Measurements from ENCODE around the gene SLC4A4.

Gene SLC4A4

DNA sequence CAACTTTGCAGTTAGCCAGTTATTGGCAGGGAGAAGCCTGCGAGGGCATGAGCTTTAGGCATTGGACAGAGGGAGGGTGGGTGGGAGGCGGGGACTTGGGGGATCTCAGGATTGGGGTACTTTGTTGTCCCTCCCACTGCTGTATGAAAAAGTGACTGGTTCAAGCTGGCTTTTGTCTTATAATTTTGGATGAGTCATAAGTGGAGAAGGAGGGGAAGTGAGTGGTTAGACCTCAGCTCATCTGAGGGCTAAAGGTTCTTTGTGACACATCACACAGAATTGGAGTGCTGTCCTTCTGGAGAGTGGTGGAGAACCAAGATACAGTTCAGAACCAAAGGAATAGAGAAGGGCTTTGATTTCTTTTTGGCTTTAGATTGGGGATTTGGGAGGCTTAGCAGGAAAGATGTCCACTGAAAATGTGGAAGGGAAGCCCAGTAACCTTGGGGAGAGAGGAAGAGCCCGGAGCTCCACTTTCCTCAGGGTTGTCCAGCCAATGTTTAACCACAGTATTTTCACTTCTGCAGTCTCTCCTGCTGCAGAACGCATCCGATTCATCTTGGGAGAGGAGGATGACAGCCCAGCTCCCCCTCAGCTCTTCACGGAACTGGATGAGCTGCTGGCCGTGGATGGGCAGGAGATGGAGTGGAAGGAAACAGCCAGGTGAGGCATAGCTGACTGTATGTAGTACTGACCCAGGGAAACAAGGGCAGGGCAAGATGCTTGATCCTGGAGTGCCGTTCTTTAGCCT is at the start of gene SLC4A4:
TSS of gene SLC4A4 (plus strand) at position 175 of the 748 bp plus-strand sequence.
- H3K4me3 ChIP-seq (replicated peaks; ENCODE audit: low read depth, low read length), result no peak within 1 kb of the TSS
- DNase-seq (ENCODE audit: low read depth), result peak; percentile 16
- TF ChIP-seq, protein P1, sequence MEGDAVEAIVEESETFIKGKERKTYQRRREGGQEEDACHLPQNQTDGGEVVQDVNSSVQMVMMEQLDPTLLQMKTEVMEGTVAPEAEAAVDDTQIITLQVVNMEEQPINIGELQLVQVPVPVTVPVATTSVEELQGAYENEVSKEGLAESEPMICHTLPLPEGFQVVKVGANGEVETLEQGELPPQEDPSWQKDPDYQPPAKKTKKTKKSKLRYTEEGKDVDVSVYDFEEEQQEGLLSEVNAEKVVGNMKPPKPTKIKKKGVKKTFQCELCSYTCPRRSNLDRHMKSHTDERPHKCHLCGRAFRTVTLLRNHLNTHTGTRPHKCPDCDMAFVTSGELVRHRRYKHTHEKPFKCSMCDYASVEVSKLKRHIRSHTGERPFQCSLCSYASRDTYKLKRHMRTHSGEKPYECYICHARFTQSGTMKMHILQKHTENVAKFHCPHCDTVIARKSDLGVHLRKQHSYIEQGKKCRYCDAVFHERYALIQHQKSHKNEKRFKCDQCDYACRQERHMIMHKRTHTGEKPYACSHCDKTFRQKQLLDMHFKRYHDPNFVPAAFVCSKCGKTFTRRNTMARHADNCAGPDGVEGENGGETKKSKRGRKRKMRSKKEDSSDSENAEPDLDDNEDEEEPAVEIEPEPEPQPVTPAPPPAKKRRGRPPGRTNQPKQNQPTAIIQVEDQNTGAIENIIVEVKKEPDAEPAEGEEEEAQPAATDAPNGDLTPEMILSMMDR (IDR thresholded peaks at IDR 0.05; ENCODE audit: low read length, missing control alignments), result no peak

DNA sequence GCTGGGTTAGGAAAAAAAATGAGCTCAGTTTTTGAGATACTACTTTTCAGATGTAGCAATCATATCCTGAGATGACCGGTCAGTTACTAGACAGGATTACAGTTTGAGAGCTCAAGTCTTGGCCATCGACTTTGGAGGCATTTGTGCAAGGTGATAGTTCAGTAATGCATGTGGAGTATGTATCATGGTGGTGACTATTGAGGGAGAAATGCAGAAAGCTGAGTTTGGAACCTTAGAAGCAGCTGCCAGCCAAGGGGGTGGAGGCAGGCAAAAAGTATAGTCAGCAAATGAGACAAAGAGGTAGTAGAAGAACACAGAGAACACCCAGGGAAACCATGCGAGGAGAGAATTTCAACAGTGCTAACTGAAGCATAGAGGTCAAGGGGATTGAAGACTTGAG is 48.7 kb upstream of the SLC4A4 start:
- TF ChIP-seq, protein P1 (IDR thresholded peaks at IDR 0.05; ENCODE audit: low read length, missing control alignments), result no peak
- DNase-seq (ENCODE audit: low read depth), result no peak

DNA sequence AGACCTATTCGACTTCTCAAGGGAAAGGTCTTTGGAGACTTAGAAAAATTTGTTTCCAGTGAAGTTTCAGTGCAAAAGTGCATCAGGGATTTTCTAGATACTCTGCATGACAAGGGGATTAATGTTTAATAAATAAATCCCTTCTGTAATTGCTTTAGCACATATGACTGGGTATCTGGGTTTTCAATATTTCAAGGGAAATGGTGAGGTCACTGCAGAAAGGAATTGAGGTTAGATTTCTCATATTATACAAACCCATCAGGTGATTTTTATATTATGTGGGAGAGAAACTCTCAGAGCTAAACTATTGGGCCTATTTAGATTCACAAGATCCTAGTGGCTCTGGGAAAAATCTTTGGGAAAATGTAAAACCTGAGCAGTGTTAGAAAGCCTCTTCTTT is 48.3 kb upstream of the SLC4A4 start:
- H3K4me3 ChIP-seq (replicated peaks; ENCODE audit: low read depth, low read length), result no peak overlapping the region
- TF ChIP-seq, protein P1 (IDR thresholded peaks at IDR 0.05; ENCODE audit: low read length, missing control alignments), result no peak
- DNase-seq (ENCODE audit: low read depth), result no peak

More for the DNA sequence above, 48.7 kb upstream of the SLC4A4 start:
- H3K4me3 ChIP-seq (replicated peaks; ENCODE audit: low read depth, low read length), result no peak overlapping the region

DNA sequence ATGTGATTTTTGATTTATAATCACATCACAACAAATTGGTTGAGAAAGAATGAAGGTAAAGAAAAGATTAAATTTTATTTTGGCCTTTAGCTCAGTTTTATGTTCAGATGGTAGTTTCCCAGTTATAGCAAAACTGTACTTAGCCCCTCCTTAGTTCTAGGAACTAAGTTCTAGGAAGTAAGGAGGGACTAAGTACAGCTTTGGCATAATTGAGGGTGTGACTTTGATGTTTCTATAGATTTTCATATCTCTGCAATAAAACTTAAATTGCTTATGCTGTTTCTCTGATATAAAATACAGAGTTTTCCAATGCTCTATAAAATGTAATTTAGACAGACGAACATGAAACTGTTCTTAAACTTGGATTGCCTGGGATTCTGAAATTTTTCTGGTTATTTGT is 46.6 kb upstream of the SLC4A4 start:
- no peak overlapping the region for H3K4me3 ChIP-seq (replicated peaks; ENCODE audit: low read depth, low read length)
- DNase-seq (ENCODE audit: low read depth), result no peak
- TF ChIP-seq, protein P1 (IDR thresholded peaks at IDR 0.05; ENCODE audit: low read length, missing control alignments), result no peak

DNA sequence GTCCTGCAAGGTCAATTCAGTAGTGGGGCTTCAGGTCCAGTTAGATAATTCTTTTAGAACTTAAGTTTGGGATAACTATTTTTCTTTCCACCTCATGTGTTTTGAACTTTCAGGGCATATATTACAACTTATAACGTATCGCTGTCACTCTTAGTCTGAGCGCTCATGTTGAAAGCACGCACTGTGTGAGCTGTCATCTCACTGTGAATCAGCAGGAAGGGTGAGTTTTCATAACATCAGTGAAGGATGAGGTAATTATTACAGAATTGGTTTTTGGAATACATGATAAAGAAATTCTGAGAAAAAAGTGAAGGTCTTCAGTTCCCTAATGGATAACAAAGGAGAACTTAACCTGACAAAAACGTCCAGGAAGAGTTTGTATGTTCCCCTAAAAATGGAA is 45.1 kb upstream of the SLC4A4 start:
- TF ChIP-seq, protein P1 (IDR thresholded peaks at IDR 0.05; ENCODE audit: low read length, missing control alignments), result no peak
- no peak overlapping the region for H3K4me3 ChIP-seq (replicated peaks; ENCODE audit: low read depth, low read length)
- peak; percentile 49 for DNase-seq (ENCODE audit: low read depth)

DNA sequence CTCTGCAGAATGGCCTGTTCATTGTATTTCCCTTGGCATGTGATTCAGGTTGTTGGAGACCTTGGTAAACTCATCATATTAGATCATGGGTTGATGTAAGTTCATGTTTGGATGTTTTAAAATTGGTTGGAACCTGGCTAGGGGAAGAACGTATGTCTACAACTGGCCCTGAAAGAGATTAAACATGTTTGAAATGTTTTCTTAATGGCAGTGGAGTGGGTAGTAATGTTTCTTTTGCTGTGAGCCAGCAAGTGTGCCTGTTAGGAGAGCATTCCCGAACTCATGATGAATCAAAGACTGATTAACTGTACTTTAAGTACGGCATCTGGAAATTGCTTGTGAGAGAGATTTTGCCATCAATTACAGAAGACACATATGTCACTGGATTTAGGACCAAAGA is 44.5 kb upstream of the SLC4A4 start:
- DNase-seq (ENCODE audit: low read depth), result no peak
- no peak overlapping the region for H3K4me3 ChIP-seq (replicated peaks; ENCODE audit: low read depth, low read length)
- TF ChIP-seq, protein P1 (IDR thresholded peaks at IDR 0.05; ENCODE audit: low read length, missing control alignments), result no peak

DNA sequence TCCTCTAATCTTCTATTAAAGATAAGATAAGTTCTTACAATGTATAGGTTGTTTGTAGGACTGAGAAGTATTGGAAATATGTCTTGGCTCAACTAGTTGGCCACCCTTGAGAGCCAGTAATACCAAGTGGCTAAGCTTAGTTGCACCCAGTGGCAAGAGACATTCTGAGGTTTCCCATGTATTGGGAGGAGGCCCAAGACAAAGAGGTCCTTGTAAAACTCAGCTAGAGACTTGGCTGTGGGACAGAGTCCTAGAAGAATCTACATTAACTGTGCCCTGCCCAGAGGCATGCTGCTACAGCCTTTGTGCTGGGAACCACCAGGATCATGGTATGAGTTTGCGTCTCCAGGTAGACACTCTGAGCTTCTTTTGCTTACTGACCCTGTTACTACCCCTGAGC is 41.9 kb upstream of the SLC4A4 start:
- no peak for DNase-seq (ENCODE audit: low read depth)
- TF ChIP-seq, protein P1 (IDR thresholded peaks at IDR 0.05; ENCODE audit: low read length, missing control alignments), result no peak
- no peak overlapping the region for H3K4me3 ChIP-seq (replicated peaks; ENCODE audit: low read depth, low read length)
